Stimulated activated CD8-positive, alpha-beta memory T cell treated with anti-CD3 and anti-CD28 coated beads, Interleukin-12 subunit alpha, Interleukin-12 subunit beta, amount 100 ng/mL, for 24 hours (primary cell): Measurements from ENCODE around the gene SYT8.

Experiments used
- DNase-seq: peaks from one replicate; pipeline ENCODE4 v3.0.0-alpha.2; 2020; ENCODE audit errors: extremely low read depth

Gene SYT8

GRCh38 chr11:1860108-1860507 is 25.3 kb downstream of the SYT8 start:
- no peak for DNase-seq

GRCh38 chr11:1861435-1862411 is 26.9 kb downstream of the SYT8 start:
- no peak for DNase-seq

GRCh38 chr11:1862588-1863351 is 28.0 kb downstream of the SYT8 start:
- DNase-seq = no peak

- no peak for DNase-seq
Measured at GRCh38 chr11:1863352-1864216, 28.8 kb downstream of the SYT8 start.

DNA sequence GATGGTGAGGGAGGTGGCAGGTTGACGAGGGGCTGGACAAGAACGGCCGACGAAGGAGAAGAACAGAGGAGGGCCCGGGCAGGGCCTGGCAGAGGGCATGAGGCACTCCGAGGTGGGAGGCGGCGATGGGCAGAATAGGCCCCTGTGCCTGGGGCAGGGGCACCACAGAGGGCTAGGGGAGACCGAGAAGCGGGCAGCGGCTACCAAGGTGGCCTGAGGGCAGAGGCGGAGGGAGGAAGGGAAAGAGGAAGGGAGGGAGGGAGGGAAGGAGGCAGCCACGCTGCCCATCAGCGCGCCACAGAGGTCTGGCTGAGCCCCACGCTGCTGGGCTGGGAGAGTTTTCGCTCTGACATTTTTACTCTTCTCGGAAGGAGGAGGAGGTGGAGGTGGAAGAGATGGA is 29.4 kb downstream of the SYT8 start:
- no peak for DNase-seq

- DNase-seq = no peak
Measured at GRCh38 chr11:1864831-1865665, 30.3 kb downstream of the SYT8 start.

- DNase-seq = no peak
Measured at GRCh38 chr11:1866226-1866625, 31.4 kb downstream of the SYT8 start.

- no peak for DNase-seq
Measured at GRCh38 chr11:1866776-1867175, 32.0 kb downstream of the SYT8 start.

- DNase-seq = no peak
Measured at GRCh38 chr11:1867381-1867780, 32.6 kb downstream of the SYT8 start.

DNA sequence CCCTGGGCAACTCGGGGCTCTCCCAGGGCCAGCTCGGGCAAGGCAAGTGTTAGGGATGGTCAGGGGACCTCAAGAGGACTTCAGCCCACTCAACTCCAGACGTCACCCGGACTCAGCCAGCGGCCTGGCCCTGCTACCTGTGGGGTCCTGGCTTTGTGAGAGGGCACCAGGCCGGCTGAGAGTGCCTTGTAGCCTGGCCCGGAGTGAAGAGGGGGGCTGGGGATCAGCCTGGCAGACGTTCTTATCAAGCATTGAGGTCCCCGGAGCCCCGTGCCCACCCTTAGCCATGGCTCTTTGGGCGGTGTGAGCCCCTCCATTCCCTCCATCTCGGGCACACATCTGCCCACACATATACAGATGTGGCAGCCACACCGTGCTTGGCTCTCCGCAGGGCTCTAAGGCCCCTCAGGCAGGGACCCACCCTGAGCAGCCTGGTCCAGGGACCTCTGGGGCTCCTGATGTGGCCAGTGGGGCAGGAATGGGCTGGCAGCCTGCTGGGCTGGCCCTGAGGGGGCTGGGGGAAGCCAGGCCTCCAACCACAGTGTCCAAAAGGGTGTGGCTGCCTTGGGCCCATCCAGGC is 33.4 kb downstream of the SYT8 start:
- no peak for DNase-seq

DNA sequence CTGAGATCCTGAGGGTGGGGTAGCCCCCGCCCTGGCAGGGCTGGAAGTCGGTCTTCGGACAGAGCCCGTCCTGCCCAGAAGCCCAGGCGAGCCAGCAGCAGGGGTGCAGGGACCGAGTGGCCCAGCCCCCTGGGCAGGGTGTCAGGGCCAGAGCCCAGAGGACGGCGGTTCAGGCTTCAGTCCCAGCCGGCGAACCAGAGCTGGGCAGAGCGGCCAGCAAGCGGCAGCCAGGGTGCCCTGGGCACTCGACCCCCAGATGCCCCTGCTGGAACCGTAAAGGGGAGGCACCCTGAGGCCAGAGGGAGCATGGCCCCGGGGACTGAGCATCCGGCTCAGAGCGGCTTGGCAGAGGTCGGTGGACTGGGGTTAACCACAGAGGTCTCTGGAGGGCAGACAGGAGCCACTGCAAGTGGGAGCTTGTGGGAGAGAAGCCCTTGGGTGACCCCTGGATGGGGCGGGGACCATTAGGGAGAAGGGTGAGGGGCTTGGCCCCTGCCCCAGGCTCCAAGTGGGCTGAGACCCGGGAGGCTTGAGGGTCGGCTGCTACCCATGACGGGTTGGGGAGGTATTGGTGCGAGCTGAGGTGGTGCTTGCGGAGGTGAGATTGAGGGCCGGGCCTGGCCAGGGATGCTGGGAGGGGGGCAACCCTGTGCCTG is 34.0 kb downstream of the SYT8 start:
- no peak for DNase-seq

GRCh38 chr11:1869427-1870325 is 34.9 kb downstream of the SYT8 start:
- DNase-seq = no peak

DNA sequence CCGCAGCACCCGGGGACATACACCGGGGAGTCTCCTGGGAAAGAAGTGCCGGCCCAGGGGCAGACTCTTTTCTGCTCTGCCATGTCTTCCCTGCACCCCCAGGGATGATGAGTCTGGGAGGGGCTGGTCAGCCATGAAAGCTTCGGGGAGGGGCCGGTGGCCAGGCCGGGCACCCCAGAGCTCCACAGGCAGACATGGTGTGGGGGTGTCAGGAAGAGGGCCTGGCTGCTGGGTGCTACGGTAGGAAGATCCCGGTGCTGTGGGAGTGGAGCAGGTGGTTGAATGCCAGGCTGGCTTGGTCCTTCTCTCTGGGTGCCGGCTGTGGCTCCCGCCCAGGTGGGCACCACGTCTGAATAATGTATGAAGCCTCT is 35.5 kb downstream of the SYT8 start:
- DNase-seq = no peak

GRCh38 chr11:1870721-1871466 is 36.1 kb downstream of the SYT8 start:
- no peak for DNase-seq

DNA sequence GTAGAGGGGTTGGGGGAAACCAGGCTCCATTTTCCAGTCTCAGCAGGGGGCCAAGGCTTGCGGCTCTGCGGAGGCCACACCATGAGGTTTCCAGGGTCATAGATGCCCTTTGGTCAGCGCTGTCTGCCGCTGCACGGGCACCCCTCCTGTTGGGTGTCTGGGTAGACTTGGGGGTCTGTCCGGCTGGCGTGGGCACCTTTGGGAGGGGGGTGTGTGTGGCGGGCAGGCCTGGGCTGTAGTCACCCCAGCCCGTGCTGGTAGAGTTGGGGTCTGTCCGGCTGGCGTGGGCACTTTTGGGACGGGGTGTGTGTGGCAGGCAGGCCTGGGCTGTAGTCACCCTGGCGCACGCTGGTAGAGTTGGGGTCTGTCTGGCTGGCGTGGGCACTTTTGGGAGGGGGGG is 36.7 kb downstream of the SYT8 start:
- no peak for DNase-seq

DNA sequence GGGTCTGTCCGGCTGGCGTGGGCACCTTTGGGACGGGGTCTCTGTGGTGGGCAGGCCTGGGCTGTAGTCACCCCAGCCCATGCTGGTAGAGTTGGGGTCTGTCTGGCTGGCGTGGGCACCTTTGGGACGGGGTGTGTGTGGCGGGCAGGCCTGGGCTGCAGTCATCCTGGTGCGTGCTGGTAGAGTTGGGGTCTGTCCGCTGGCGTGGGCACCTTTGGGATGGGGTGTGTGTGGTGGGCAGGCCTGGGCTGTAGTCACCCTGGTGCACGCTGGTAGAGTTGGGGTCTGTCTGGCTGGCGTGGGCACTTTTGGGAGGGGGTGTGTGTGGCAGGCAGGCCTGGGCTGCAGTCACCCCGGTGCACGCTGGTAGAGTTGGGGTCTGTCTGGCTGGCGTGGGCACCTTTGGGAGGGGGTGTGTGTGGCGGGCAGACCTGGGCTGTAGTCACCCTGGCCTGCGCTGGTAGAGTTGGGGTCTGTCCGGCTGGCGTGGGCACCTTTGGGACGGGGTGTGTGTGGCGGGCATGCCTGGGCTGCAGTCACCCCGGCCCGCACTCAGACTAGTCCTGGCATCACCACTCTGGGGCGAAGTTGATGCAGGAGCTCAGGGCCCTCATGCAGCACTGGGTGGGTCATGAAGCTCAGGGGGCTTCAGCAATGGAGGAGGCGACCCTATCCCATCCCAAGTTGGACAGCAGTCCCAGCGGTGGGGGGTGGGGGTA is 37.6 kb downstream of the SYT8 start:
- no peak for DNase-seq

DNA sequence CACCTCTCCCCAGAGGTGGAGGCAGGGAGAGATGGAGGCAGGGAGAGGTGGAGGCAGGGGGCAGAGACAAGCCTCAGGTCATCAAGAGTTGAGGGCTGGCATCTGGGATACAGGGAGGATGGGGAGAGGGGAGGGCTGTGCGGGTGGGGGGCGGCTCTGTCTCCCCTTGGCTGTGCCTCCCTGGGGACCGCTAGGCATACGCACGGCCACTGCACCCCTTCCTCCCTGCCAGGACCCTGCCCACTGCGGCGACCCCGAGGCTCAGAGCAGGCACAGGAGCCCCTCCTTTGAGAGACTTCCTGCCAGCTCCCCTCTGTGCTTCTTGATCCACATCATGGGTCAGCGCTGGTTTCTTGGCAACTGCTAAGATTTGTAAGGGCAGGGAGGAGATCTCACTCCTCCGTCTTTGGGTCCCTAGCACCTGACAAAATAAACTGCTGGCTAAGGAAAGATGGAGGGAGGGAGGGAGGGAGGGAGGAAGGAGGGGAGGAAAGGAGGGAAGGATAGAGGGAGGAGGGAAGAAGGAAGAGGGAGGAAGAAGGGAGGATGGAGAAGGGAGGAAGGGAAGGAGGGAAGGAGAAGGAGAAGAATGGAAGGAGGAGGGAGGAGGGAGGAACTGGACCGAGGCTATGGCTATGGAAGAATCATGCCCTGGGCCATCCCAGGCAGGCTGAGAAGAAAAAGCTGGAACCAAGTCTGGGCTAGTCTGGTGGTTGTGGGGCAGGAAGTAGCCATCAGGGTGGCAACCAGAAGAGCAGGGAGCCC is 38.4 kb downstream of the SYT8 start:
- no peak for DNase-seq
